Measurements from ENCODE around the gene CPEB1.

CPEB1 gene

DNA sequence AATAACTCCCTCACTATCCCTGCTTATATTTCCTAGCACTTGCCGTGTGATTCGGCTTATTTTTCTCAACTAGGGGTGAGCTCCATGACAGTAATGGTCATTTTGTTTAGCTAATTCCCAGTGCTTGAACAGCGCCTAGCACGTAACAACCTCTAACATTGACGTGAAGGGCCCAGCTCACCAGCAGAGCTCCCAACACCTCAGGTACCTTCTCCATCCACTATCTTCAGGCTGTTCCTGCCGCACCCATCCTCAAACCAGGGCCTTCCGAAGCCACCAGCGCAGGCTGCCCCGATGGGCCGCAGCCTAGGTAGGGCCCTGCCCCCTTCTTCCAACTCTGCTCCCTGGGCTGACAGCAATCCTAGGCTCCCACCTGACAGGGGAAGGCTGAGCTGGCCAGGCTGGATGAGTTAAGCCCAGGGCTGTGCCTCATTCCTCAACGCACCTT is 106.2 kb downstream of the CPEB1 start:
- TF ChIP-seq ZBTB7A (IDR thresholded peaks at IDR 0.05; ENCODE audit: low read depth), result no peak
- no peak for TF ChIP-seq YY1 (IDR thresholded peaks at IDR 0.05; ENCODE audit: low read depth)
- no peak for TF ChIP-seq TCF12 (IDR thresholded peaks at IDR 0.05; ENCODE audit: low read depth)

DNA sequence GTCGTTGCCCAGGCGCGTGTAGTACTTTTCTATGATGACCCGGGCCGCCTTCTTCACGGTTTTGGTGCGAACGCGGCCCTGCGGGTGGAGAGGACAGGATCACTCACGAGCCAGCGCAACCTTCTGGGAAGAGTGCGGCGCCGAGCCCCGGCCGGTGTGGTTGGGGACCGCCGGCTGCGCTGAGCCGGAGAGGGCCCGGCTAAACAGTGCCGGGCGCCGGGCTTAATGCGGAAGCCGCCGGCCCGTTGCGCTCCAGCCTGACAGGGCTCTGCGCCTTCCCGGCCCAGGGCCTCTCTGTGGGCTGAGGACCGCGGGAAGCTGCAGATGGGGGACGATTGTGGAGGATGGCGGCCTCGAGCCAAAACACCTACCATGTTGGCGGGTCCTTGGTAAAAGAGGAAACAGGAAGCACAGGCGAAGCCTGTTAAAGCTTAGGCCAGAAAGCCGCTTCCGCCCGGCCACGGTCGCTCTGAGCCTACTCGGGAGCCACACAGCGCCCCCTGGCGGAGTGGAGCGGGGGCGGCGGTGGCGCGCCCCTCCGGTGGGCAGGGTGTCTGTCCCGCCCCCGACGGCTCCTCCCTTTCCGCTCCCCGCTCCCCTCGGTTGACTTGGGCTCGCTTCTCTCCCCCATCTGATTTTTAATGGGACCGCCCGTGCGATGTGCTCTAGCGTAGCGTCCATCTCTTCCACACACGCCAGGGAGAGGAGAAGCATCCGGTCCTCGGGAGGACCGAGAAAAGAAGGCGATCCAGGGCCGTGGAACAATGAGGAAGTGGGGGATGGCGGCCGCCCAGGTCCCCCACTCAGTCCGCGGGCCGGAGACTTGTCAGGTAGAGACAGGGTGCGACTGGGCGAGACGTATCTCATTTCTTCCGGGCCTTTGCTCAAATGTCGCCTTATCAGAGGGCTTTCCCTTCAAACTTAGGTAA is 106.8 kb downstream of the CPEB1 start, which contains the start of gene RPS17:
Gene RPS17 (minus strand): TSS at position 403 of the 929 bp plus-strand sequence. CDS start 29 bp downstream, at position 374.
- TF ChIP-seq TCF12 (IDR thresholded peaks at IDR 0.05; ENCODE audit: low read depth) (peak; percentile 77), YY1 (IDR thresholded peaks at IDR 0.05; ENCODE audit: low read depth) (peak; percentile 85), EGR1 (IDR thresholded peaks at IDR 0.05) (peak; percentile 15; the same call in 1 of the 2 replicates), TEAD4 (IDR thresholded peaks at IDR 0.05) (peak; percentile 4; the same call in 1 of the 2 replicates), ZBTB7A (IDR thresholded peaks at IDR 0.05; ENCODE audit: low read depth) (peak; percentile 95), NFIC (IDR thresholded peaks at IDR 0.05) (peak; percentile 64), RAD21 (IDR thresholded peaks at IDR 0.05; ENCODE audit: low read depth) (no peak), TAF1 (IDR thresholded peaks at IDR 0.05; ENCODE audit: low read depth) (peak; percentile 100), CEBPB (IDR thresholded peaks at IDR 0.05) (no peak; the same call in 1 of the 2 replicates), FOXM1 (IDR thresholded peaks at IDR 0.05; ENCODE audit: borderline replicate concordance, low read depth) (no peak; the same call in 1 of the 2 replicates), CREB1 (IDR thresholded peaks at IDR 0.05; ENCODE audit: low read depth) (0 out of 2 replicates have a peak, but pooled peaks have one; percentile 28), EP300 (IDR thresholded peaks at IDR 0.05; ENCODE audit: borderline replicate concordance) (0 out of 2 replicates have a peak, but pooled peaks have one; percentile 30)
- TF ChIP-seq, protein P1, sequence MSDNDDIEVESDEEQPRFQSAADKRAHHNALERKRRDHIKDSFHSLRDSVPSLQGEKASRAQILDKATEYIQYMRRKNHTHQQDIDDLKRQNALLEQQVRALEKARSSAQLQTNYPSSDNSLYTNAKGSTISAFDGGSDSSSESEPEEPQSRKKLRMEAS (IDR thresholded peaks at IDR 0.05), result peak; percentile 86
- TF ChIP-seq, protein P2, sequence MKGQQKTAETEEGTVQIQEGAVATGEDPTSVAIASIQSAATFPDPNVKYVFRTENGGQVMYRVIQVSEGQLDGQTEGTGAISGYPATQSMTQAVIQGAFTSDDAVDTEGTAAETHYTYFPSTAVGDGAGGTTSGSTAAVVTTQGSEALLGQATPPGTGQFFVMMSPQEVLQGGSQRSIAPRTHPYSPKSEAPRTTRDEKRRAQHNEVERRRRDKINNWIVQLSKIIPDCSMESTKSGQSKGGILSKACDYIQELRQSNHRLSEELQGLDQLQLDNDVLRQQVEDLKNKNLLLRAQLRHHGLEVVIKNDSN (IDR thresholded peaks at IDR 0.05), result peak; percentile 20; the same call in 1 of the 2 replicates
- TF ChIP-seq, protein P3, sequence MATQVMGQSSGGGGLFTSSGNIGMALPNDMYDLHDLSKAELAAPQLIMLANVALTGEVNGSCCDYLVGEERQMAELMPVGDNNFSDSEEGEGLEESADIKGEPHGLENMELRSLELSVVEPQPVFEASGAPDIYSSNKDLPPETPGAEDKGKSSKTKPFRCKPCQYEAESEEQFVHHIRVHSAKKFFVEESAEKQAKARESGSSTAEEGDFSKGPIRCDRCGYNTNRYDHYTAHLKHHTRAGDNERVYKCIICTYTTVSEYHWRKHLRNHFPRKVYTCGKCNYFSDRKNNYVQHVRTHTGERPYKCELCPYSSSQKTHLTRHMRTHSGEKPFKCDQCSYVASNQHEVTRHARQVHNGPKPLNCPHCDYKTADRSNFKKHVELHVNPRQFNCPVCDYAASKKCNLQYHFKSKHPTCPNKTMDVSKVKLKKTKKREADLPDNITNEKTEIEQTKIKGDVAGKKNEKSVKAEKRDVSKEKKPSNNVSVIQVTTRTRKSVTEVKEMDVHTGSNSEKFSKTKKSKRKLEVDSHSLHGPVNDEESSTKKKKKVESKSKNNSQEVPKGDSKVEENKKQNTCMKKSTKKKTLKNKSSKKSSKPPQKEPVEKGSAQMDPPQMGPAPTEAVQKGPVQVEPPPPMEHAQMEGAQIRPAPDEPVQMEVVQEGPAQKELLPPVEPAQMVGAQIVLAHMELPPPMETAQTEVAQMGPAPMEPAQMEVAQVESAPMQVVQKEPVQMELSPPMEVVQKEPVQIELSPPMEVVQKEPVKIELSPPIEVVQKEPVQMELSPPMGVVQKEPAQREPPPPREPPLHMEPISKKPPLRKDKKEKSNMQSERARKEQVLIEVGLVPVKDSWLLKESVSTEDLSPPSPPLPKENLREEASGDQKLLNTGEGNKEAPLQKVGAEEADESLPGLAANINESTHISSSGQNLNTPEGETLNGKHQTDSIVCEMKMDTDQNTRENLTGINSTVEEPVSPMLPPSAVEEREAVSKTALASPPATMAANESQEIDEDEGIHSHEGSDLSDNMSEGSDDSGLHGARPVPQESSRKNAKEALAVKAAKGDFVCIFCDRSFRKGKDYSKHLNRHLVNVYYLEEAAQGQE (IDR thresholded peaks at IDR 0.05; ENCODE audit: low read depth), result no peak

DNA sequence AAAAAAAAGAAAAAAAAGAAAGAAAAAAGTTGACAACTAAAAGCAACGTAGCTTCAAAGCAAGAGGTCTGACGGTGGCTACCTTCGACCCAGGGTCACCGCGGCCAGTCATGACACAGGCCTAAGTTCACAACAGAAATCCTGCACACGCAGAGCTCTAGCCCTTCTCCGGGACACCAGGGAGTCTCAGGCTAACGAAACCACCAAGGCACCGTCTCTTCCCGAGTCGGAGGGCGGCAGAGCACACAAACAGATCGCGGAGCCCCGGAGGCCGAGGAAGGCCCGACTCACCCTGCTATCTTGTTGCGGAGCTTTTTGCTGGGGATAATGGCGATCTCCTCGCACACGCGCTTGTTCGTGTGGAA is 107.5 kb downstream of the CPEB1 start:
- TF ChIP-seq TCF12 (IDR thresholded peaks at IDR 0.05; ENCODE audit: low read depth) (no peak), RAD21 (IDR thresholded peaks at IDR 0.05; ENCODE audit: low read depth) (no peak), CEBPB (IDR thresholded peaks at IDR 0.05) (no peak), NFIC (IDR thresholded peaks at IDR 0.05) (no peak), FOXM1 (IDR thresholded peaks at IDR 0.05; ENCODE audit: borderline replicate concordance, low read depth) (no peak), ZBTB7A (IDR thresholded peaks at IDR 0.05; ENCODE audit: low read depth) (no peak), CREB1 (IDR thresholded peaks at IDR 0.05; ENCODE audit: low read depth) (no peak), YY1 (IDR thresholded peaks at IDR 0.05; ENCODE audit: low read depth) (no peak), TEAD4 (IDR thresholded peaks at IDR 0.05) (no peak), TAF1 (IDR thresholded peaks at IDR 0.05; ENCODE audit: low read depth) (no peak), EGR1 (IDR thresholded peaks at IDR 0.05) (no peak), EP300 (IDR thresholded peaks at IDR 0.05; ENCODE audit: borderline replicate concordance) (no peak)
- TF ChIP-seq, protein P2 (IDR thresholded peaks at IDR 0.05), result no peak
- TF ChIP-seq, protein P3 (IDR thresholded peaks at IDR 0.05; ENCODE audit: low read depth), result no peak
- TF ChIP-seq, protein P1 (IDR thresholded peaks at IDR 0.05), result no peak

DNA sequence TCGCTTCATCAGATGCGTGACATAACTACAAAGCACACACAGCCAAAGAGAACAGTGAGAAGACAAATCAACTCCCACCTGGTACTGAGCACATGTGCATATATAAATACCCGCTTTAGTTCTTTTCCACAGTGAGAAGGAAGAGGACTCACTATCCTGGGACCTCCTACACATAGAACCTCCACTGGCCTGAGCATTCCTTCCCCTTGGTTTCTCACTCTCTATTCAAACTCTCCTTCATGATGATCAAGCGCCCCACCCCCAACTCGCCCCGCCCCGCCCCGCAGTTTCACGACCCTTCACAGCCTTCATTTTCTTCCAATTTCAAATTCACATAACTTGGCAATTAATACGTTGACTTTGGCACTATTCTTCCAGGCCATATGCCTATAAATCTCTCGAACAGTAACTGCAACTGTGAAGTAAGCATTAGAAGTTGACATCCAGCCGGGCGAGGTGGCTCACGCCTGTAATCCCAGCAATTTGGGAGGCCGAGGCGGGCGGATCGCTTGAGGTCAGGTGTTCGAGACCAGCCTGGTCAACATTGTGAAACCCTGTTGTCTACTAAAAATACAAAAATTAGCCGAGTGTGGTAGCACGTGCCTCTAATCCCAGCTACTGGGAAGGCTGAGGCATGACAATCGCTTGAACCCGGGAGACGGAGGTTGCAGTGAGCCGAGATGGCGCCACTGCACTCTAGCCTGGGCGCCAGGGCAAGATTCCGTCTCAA is 108.0 kb downstream of the CPEB1 start:
- no peak for TF ChIP-seq ZBTB7A (IDR thresholded peaks at IDR 0.05; ENCODE audit: low read depth)
- TF ChIP-seq, protein P1 (IDR thresholded peaks at IDR 0.05), result no peak
- TF ChIP-seq CREB1 (IDR thresholded peaks at IDR 0.05; ENCODE audit: low read depth), result no peak
- TF ChIP-seq, protein P3 (IDR thresholded peaks at IDR 0.05; ENCODE audit: low read depth), result no peak
- TF ChIP-seq EGR1 (IDR thresholded peaks at IDR 0.05), result no peak
- no peak for TF ChIP-seq EP300 (IDR thresholded peaks at IDR 0.05; ENCODE audit: borderline replicate concordance)
- TF ChIP-seq TEAD4 (IDR thresholded peaks at IDR 0.05), result no peak
